K562 (cell line): ENCODE measurements around the gene ARMC7. TPM values are rescaled to one million over a fixed set of nuclear protein-coding genes. Genes with fewer than 3 reads are reported as not detected.

Experiments
- ASH1L ChIP-seq: fragments of 450-650 bp; IDR thresholded peaks from 2 replicates; pipeline ENCODE4 v1.6.1; 2018; ENCODE audit warnings: borderline replicate concordance, mild to moderate bottlenecking, low read depth; ENCODE audit not compliant: partially characterized antibody
- CCNT2 ChIP-seq: IDR thresholded peaks from 2 replicates; pipeline ENCODE4 v1.6.1; 2011; ENCODE audit warnings: borderline replicate concordance, low read depth, mild to moderate bottlenecking, moderate library complexity, mixed read lengths, low read length; ENCODE audit not compliant: insufficient read length; ENCODE audit errors: extremely low read depth
- FIP1L1 ChIP-seq: fragments of 200-400 bp; formaldehyde crosslinking; IDR thresholded peaks from 2 replicates; pipeline ENCODE4 v1.6.1; 2018; ENCODE audit warnings: mild to moderate bottlenecking, low read depth, low read length; ENCODE audit not compliant: poor library complexity, severe bottlenecking
- HDAC2 ChIP-seq: fragments of 450-650 bp; IDR thresholded peaks from 2 replicates; pipeline ENCODE4 v1.6.1; 2016; ENCODE audit warnings: mild to moderate bottlenecking
- MCM2 ChIP-seq: fragments of 450-650 bp; IDR thresholded peaks from 2 replicates; pipeline ENCODE4 v1.6.1; 2017; ENCODE audit warnings: low read depth, mild to moderate bottlenecking
- MCM5 ChIP-seq: fragments of 450-650 bp; IDR thresholded peaks from 2 replicates; pipeline ENCODE4 v1.6.1; 2016; ENCODE audit warnings: low read depth
- MEF2A ChIP-seq: IDR thresholded peaks from 2 replicates; pipeline ENCODE4 v1.6.1; 2011; ENCODE audit warnings: low read depth, mild to moderate bottlenecking, low read length, moderate library complexity; ENCODE audit not compliant: control insufficient read depth
- NR2F6 ChIP-seq: fragments of 450-650 bp; formaldehyde crosslinking; IDR thresholded peaks from 2 replicates; pipeline ENCODE4 v1.4.0; 2020; ENCODE audit warnings: mild to moderate bottlenecking
- PHF21A ChIP-seq: fragments of 450-650 bp; IDR thresholded peaks from 2 replicates; pipeline ENCODE4 v1.6.1; 2017; ENCODE audit warnings: low read depth, borderline replicate concordance
- SIX5 ChIP-seq, 2 experiments: IDR thresholded peaks; 2 replicates each; pipeline ENCODE4 v1.6.1; 2011; ENCODE audit warnings: low read length in 2 of 2, borderline replicate concordance in 1 of 2, low read depth in 1 of 2, mild to moderate bottlenecking in 1 of 2, moderate library complexity in 1 of 2; ENCODE audit not compliant: insufficient read depth in 1 of 2
- SRSF9 ChIP-seq: fragments of 200-400 bp; formaldehyde crosslinking; IDR thresholded peaks from 2 replicates; pipeline ENCODE4 v1.6.1; 2017; ENCODE audit warnings: low read depth, low read length, borderline replicate concordance
- ZBTB11 ChIP-seq, 3 experiments: fragments of 200-800 bp in 1 of 3; fragments of 250-450 bp in 1 of 3; fragments of 450-650 bp in 1 of 3; sonication (Bioruptor Pico) in 1 of 3; sonication (Bioruptor generic) in 1 of 3; formaldehyde crosslinking in 1 of 3; IDR thresholded peaks; 2 replicates each; pipeline versions ENCODE4 v1.6.1 to v1.8.0; 2016 to 2022; ENCODE audit warnings: mild to moderate bottlenecking in 2 of 3, missing genetic modification characterization in 2 of 3, missing compliant biosample characterization in 1 of 3, moderate library complexity in 1 of 3
- ZNF253 ChIP-seq: fragments of 250-450 bp; sonication (Bioruptor Pico); conservative IDR thresholded peaks from 2 replicates; pipeline ENCODE4 v1.6.1; 2021; ENCODE audit warnings: mild to moderate bottlenecking
- ZNF347 ChIP-seq: fragments of 450-650 bp; formaldehyde crosslinking; IDR thresholded peaks from 2 replicates; pipeline ENCODE4 v1.4.0; 2020; ENCODE audit warnings: low read depth, mild to moderate bottlenecking, moderate library complexity
- ZNF584 ChIP-seq: fragments of 200-800 bp; sonication (Bioruptor generic); IDR thresholded peaks from 2 replicates; pipeline ENCODE4 v1.6.1; 2016; ENCODE audit warnings: low read depth, mild to moderate bottlenecking, missing genetic modification characterization, missing compliant biosample characterization
- polyA plus RNA-seq, 8 experiments: library from polyadenylated mRNA; depleted of rRNA in 4 of 8; stranded (reverse) in 5 of 8; unstranded in 3 of 8; fragments of >200 nt; fragmentation: Nextera tagmentation in 2 of 8; fragmentation: Illumina TruSeq in 1 of 8; extraction: Ambion mirVana in 2 of 8; extraction: Trizol in 1 of 8; gene quantifications; 2 replicates each; pipeline versions ENCODE4 v1.2.1 to v1.2.3, GENCODE V29; 2011 to 2014; ENCODE audit warnings: inconsistent platforms in 1 of 8, missing spikeins in 1 of 8
- total RNA-seq, 7 experiments: library from RNA; depleted of rRNA in 6 of 7; stranded (reverse); fragments of >200 nt in 6 of 7; fragmentation: Illumina TruSeq in 2 of 7; extraction: Trizol in 2 of 7; gene quantifications; 2 replicates each; pipeline versions ENCODE4 v1.2.1 to v1.2.3, GENCODE V29; 2011 to 2021; ENCODE audit warnings: low replicate concordance in 1 of 7
- TF ChIP-seq, protein P1 (sequence below), 2 experiments: IDR thresholded peaks; 2 replicates each; pipeline ENCODE4 v1.6.1; 2012; ENCODE audit warnings: improper control_type of control experiment in 2 of 2, low read depth in 2 of 2, low read length in 2 of 2, borderline replicate concordance in 1 of 2
- TF ChIP-seq, protein P2 (sequence below): fragments of 250-450 bp; sonication (Bioruptor Pico); IDR thresholded peaks from 2 replicates; pipeline ENCODE4 v1.5.1; 2021; ENCODE audit warnings: mild to moderate bottlenecking
- TF ChIP-seq, protein P3 (sequence below), 2 experiments: fragments of 250-450 bp in 1 of 2; fragments of 450-650 bp in 1 of 2; sonication (Bioruptor Pico) in 1 of 2; IDR thresholded peaks; 2 replicates each; pipeline versions ENCODE4 v1.6.1 to v1.8.0; 2016 to 2021; ENCODE audit warnings: mild to moderate bottlenecking in 2 of 2, moderate library complexity in 2 of 2, missing compliant biosample characterization in 1 of 2, missing genetic modification characterization in 1 of 2

ARMC7 gene
- total and polyA plus RNA-seq, 9 of the 15 experiments (the other 6 are each of a cell fraction or from before 2014, with no cell fraction given) = 1.4 to 15.2 (median 5.9) TPM

DNA sequence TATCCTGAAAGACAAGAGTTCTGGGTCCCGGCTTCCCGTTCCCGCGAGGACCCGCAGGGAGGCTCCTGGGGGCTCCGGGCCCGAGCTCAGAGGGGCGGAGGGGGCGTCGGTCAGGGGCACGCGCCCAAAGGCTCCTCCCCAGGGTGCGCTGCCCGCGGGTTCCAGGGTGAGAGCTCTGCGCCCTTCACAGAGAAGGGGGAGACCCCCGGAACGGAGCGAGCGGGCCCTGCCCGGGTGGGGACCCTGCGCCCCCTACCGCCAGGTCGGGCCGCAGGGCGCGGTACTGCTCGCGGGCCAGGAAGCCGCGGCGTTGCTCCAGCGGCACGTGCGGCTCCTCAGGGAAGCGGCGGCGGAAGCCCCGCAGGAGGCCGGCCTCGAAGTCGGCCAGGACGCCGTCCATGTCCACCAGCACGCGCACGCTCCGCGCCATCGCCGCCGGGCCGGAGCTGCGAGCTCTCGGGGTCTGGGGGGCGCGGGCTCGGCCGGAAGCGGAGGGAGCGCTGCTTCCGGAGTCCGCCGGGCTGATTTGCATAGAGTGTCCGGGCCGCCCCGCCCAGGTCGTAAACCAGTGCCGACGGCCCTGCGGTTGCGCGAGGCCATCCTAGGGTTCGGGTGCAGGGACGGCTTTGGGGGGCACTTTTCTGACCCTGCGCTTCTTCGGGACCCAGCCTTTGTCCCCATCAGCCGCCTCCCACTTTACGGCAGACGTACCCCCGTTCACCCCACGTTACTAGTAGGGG, 21.7 kb downstream of the ARMC7 start, which contains the start of gene NT5C (continued):
- TF ChIP-seq FIP1L1 (peak; percentile 90), ZBTB11 (CRISPR knock-in tag; IDR thresholded peaks at IDR 0.05) (peak in 2 of 3 experiments; percentile 76 to 94; a peak in 4 of 6 replicates), PHF21A (no peak), HDAC2 (no peak), CCNT2 (peak; percentile 69), NR2F6 (CRISPR knock-in tag) (no peak), SRSF9 (no peak), ZNF253 (CRISPR knock-in tag) (no peak), MCM2 (no peak), ASH1L (no peak), ZNF347 (no peak), MEF2A (no peak), MCM5 (no peak), ZNF584 (no peak), SIX5 (IDR thresholded peaks at IDR 0.05; ENCODE audit: borderline replicate concordance in 1 of 2, insufficient read depth in 1 of 2, low read depth in 1 of 2, low read length in 2 of 2) (no peak)
- TF ChIP-seq, protein P1, sequence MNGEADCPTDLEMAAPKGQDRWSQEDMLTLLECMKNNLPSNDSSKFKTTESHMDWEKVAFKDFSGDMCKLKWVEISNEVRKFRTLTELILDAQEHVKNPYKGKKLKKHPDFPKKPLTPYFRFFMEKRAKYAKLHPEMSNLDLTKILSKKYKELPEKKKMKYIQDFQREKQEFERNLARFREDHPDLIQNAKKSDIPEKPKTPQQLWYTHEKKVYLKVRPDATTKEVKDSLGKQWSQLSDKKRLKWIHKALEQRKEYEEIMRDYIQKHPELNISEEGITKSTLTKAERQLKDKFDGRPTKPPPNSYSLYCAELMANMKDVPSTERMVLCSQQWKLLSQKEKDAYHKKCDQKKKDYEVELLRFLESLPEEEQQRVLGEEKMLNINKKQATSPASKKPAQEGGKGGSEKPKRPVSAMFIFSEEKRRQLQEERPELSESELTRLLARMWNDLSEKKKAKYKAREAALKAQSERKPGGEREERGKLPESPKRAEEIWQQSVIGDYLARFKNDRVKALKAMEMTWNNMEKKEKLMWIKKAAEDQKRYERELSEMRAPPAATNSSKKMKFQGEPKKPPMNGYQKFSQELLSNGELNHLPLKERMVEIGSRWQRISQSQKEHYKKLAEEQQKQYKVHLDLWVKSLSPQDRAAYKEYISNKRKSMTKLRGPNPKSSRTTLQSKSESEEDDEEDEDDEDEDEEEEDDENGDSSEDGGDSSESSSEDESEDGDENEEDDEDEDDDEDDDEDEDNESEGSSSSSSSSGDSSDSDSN (IDR thresholded peaks at IDR 0.05; ENCODE audit: borderline replicate concordance in 1 of 2, low read depth in 2 of 2, low read length in 2 of 2) = 0 out of 4 replicates have a peak, but pooled peaks of 1 of the 2 experiments have one; percentile 52
- TF ChIP-seq, protein P2, sequence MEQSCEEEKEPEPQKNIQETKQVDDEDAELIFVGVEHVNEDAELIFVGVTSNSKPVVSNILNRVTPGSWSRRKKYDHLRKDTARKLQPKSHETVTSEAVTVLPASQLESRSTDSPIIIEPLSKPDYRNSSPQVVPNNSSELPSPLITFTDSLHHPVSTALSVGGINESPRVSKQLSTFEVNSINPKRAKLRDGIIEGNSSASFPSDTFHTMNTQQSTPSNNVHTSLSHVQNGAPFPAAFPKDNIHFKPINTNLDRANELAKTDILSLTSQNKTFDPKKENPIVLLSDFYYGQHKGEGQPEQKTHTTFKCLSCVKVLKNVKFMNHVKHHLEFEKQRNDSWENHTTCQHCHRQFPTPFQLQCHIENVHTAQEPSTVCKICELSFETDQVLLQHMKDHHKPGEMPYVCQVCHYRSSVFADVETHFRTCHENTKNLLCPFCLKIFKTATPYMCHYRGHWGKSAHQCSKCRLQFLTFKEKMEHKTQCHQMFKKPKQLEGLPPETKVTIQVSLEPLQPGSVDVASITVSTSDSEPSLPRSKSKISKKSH (CRISPR knock-in tag) = no peak
- TF ChIP-seq, protein P3, sequence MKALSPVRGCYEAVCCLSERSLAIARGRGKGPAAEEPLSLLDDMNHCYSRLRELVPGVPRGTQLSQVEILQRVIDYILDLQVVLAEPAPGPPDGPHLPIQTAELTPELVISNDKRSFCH (CRISPR knock-in tag; IDR thresholded peaks at IDR 0.05) = no peak
- TF ChIP-seq, protein P3 (tag; IDR thresholded peaks at IDR 0.05) = peak; percentile 80
